Psoas muscle (tissue), 8 donors: ENCODE results near the gene NKIRAS2. TPM values are rescaled to one million over a fixed set of nuclear protein-coding genes. Genes with fewer than 3 reads are reported as not detected.

Experiments used
- ATAC-seq, 4 donors: fragments of 200-7000 bp; cut with Tn5 transposase; one replicate each; pipeline ENCODE4 v1.9.1; 2020; ENCODE audit warnings: moderate library complexity in 3 of 4, mild to moderate bottlenecking in 2 of 4
- DNase-seq, 2 donors: peaks; one replicate each; pipeline ENCODE4 v3.0.0-alpha.2; 2020
- H3K27ac ChIP-seq: fragments of 200-600 bp; one replicate; pipeline ENCODE4 v1.8.0; 2022
- H3K27me3 ChIP-seq, 3 donors: fragments of 200-600 bp in 1 of 3; one replicate each; pipeline versions ENCODE4 v1.6.1 to v1.8.0; 2013 to 2022; ENCODE audit warnings: low read length in 2 of 3, mild to moderate bottlenecking in 2 of 3, moderate library complexity in 1 of 3; ENCODE audit not compliant: insufficient read depth in 3 of 3
- H3K36me3 ChIP-seq, 2 donors: fragments of 200-600 bp in 1 of 2; one replicate each; pipeline versions ENCODE4 v1.6.1 to v1.8.0; 2013 to 2022; ENCODE audit warnings: low read depth in 1 of 2, mild to moderate bottlenecking in 1 of 2, moderate library complexity in 1 of 2; ENCODE audit not compliant: insufficient read depth in 1 of 2
- H3K4me1 ChIP-seq: fragments of 200-600 bp; one replicate; pipeline ENCODE4 v1.8.0; 2022
- H3K4me3 ChIP-seq: fragments of 200-600 bp; one replicate; pipeline ENCODE4 v1.8.0; 2022; ENCODE audit warnings: mild to moderate bottlenecking
- H3K9me3 ChIP-seq: fragments of 200-600 bp; one replicate; pipeline ENCODE4 v1.8.0; 2022
- WGBS, 3 donors: extraction: QIAGEN DNeasy Blood & Tissue Kit; methylation state at CpG; one replicate each; pipeline versions ENCODE4 v1.1.6 to v1.1.7; 2013; 5-methylcytosine and 5-hydroxymethylcytosine counted together
- intact Hi-C, 2 donors: fragments of 100-400 bp; cut with DNase I; formaldehyde crosslinking; loops; one replicate each; pipeline versions ENCODE4 v1.11.0 to v1.14.2; 2022
- polyA plus RNA-seq, 3 donors: library from polyadenylated mRNA; stranded (reverse); fragments of 200-250 nt; gene quantifications; one replicate each; pipeline ENCODE4 v1.2.3, GENCODE V29; 2013
- total RNA-seq, 4 donors: library from RNA; stranded (reverse); fragmentation: NEBNext Ultra II Directional in 2 of 4; extraction: Animal tissue kit (Norgen Biotek cat#: 25700) in 2 of 4; gene quantifications; one replicate each; pipeline versions ENCODE4 v1.2.1 to v1.2.4, GENCODE V29; 2021 to 2023
- TF ChIP-seq, protein P1 (sequence below): fragments of 200-600 bp; IDR thresholded peaks from one replicate; pipeline ENCODE4 v1.8.0; 2022; ENCODE audit warnings: antibody characterized with exemption
- donor health status: healthy with polysubstance abuse.
- donor health status: DM: no; HTN: no; CAD: no; lungs with moderate emphysema.
- donor health status: Bipolar disorder and iron deficiency.
- donor health status: healthy.
- donor health status: DM: yes; HTN: yes; CAD: no.
- donor health status: DM: no; HTN: no; CAD: no.
- donor health status: DM: no; HTN: no; CAD: no.
- donor health status: DM: yes; HTN: yes; CAD: no.

The NKIRAS2 gene
- total and polyA plus RNA-seq, 7 donors, result 35.0 to 81.1 (median 41.5) TPM

DNA sequence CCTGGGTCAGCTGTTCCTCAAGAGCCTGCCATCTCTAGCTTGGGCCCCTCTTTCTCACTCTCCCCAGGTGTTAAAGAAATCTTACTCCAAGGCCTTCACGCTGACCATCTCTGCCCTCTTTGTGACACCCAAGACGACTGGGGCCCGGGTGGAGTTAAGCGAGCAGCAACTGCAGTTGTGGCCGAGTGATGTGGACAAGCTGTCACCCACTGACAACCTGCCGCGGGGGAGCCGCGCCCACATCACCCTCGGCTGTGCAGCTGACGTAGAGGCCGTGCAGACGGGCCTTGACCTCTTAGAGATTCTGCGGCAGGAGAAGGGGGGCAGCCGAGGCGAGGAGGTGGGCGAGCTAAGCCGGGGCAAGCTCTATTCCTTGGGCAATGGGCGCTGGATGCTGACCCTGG, 46.5 kb upstream of the NKIRAS2 start:
- no peaks in the 10 kb centered on the region for H3K27me3 ChIP-seq
- DNase-seq (peak; percentile 29 to 61), ATAC-seq (peak; percentile 13 to 33 (median 26))
- H3K4me3 ChIP-seq, result peak overlapping the region; percentile 15
- peak overlapping the region; percentile 80 for H3K27ac ChIP-seq
- 32 to 53% (median 34%) methylated on average over 19 of the region's 19 CpGs for WGBS, 3 donors
- H3K9me3 ChIP-seq, result no peaks in the 10 kb centered on the region
- intact Hi-C loops, result no loop called here
- peaks cover 4 to 78% of the 10 kb centered on the region in 2 donors for H3K36me3 ChIP-seq
- H3K4me1 ChIP-seq, result peaks cover 25% of the 10 kb centered on the region
- TF ChIP-seq, protein P1, sequence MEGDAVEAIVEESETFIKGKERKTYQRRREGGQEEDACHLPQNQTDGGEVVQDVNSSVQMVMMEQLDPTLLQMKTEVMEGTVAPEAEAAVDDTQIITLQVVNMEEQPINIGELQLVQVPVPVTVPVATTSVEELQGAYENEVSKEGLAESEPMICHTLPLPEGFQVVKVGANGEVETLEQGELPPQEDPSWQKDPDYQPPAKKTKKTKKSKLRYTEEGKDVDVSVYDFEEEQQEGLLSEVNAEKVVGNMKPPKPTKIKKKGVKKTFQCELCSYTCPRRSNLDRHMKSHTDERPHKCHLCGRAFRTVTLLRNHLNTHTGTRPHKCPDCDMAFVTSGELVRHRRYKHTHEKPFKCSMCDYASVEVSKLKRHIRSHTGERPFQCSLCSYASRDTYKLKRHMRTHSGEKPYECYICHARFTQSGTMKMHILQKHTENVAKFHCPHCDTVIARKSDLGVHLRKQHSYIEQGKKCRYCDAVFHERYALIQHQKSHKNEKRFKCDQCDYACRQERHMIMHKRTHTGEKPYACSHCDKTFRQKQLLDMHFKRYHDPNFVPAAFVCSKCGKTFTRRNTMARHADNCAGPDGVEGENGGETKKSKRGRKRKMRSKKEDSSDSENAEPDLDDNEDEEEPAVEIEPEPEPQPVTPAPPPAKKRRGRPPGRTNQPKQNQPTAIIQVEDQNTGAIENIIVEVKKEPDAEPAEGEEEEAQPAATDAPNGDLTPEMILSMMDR, result no peak

- Histone ChIP-seq H3K4me3 (no peak overlapping the region), H3K4me1 (peaks cover 25% of the 10 kb centered on the region), H3K9me3 (no peaks in the 10 kb centered on the region), H3K36me3 (peaks cover 4 to 78% of the 10 kb centered on the region in 2 donors), H3K27ac (peak overlapping the region; percentile 80), H3K27me3 (no peaks in the 10 kb centered on the region)
- 73 to 80% (median 79%) methylated on average over 6 of the region's 6 CpGs for WGBS, 3 donors
- ATAC-seq (no peak), DNase-seq (peak in 1 of 2 donors; percentile 48)
- intact Hi-C loops, result no loop called here
- TF ChIP-seq, protein P1, result no peak
Observed at GRCh38 chr17:41974031-41974430, 45.9 kb upstream of the NKIRAS2 start.

- Histone ChIP-seq H3K27ac (peak overlapping the region; percentile 80), H3K4me3 (no peak overlapping the region), H3K36me3 (peaks cover 4 to 78% of the 10 kb centered on the region in 2 donors), H3K27me3 (no peaks in the 10 kb centered on the region), H3K4me1 (peaks cover 25% of the 10 kb centered on the region), H3K9me3 (no peaks in the 10 kb centered on the region)
- WGBS, 3 donors, result 81 to 86% (median 84%) methylated on average over 5 of the region's 5 CpGs
- intact Hi-C loops, result loop anchor here in 1 of 2 donors (5.0 kb wide), 1 partner anchor 38 kb away; no protein-coding TSS in a partner anchor
- TF ChIP-seq, protein P1, result no peak
- no peak for ATAC-seq
- peak in 1 of 2 donors; percentile 39 for DNase-seq
Observed at GRCh38 chr17:41974658-41975057, 45.2 kb upstream of the NKIRAS2 start.

DNA sequence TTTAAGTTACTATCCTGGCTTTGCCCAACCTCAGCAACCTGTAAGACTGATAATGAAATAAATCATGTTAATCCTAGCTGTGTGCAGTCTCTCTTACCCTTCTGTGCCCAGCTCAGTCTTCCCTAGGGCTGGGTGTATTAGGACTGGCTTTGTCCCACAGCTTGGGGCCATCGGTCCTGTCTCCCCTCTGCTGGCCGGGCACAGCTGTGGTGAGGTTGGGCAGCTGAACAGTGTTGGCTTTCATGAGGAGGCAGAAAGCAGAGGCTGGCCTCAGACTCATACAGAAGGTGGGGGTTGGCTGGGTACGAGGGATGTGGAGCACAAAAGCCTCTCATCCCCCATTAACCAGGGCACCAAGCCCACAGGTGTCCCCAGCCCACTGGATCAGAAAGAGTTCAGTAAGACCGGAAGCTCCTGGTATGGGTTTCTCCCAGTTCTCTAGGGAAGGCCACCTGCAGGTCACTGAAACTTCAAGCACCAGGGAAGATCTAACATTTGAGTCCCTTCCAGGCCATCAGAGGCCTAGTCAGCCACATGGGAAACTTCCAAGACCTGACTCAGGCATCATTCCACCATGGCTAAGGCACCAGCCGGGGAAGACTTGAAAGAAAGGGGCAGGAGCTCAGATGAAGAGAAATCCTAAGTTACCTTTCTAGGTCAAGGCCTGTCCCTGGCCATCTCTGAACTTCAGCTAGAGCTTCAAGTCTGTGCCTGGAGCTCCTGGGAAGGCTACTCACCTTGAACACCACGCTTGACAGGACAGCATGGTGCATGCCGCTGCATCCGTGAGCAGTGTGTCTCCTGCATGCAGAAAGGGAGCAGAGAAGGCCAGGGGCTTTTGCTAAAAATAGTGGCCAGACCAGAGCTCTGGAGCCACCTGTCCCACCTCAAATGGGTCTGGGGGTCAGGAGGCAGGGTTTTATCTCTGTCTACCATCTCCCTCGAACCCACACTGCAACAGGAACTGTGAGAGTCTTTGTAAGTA, 44.5 kb upstream of the NKIRAS2 start:
- TF ChIP-seq, protein P1, result no peak
- Histone ChIP-seq H3K4me1 (peaks cover 25% of the 10 kb centered on the region), H3K4me3 (no peak overlapping the region), H3K27ac (peak overlapping the region; percentile 80), H3K36me3 (peaks cover 4 to 85% of the 10 kb centered on the region in 2 donors), H3K9me3 (no peaks in the 10 kb centered on the region), H3K27me3 (no peaks in the 10 kb centered on the region)
- ATAC-seq, result peak in 1 of 4 donors; percentile 31
- WGBS, 3 donors, result 64 to 77% (median 64%) methylated on average over 9 of the region's 9 CpGs
- DNase-seq, result peak in 1 of 2 donors; percentile 31
- intact Hi-C loops, result loop anchor here in 1 of 2 donors (5.0 kb wide), 1 partner anchor 37 kb away; no protein-coding TSS in a partner anchor
